KOPT-K1 (cell line): ENCODE data around the gene SLC39A11.
"Not testable (repeated sequence)": the region's sequence is repeated elsewhere in the genome, so short reads cannot be mapped to it uniquely, and the experiment has no call there.

Experiments used
- H3K27ac ChIP-seq: fragments of 200-600 bp; sonication (generic); 2 replicates; pipeline ENCODE4 v1.5.1; 2016; ENCODE audit warnings: antibody characterized with exemption, mild to moderate bottlenecking, low read depth, low read length; ENCODE audit not compliant: poor library complexity, severe bottlenecking
- H3K36me3 ChIP-seq: fragments of 200-600 bp; sonication (generic); 2 replicates; pipeline ENCODE4 v1.5.1; 2017; ENCODE audit warnings: antibody characterized with exemption, mild to moderate bottlenecking, low read length, moderate library complexity; ENCODE audit not compliant: insufficient read depth
- H3K9me3 ChIP-seq: fragments of 200-600 bp; sonication (generic); 2 replicates; pipeline ENCODE4 v1.5.1; 2017; ENCODE audit warnings: antibody characterized with exemption, low read length, mild to moderate bottlenecking; ENCODE audit not compliant: insufficient read depth, poor library complexity, severe bottlenecking

SLC39A11 gene

DNA sequence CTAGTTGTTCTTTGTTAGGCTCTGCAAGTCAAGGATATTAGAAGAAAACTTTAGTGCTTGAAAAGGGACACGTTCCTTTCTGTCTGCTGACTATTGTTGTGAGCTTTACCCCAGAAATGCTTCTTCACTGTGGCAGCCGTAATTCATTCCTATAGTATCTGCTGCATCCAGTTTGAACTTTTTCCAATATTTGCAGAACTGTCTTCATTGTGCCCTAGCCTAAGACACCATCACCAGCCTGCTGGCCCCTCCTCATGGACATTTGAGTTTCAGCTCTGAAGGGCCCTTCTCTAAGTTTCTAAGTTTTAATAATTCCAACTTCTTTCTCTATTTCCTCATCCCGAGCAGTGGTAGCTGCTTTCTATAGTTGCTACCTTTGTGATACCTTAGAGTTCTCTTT, 91.7 kb downstream of the SLC39A11 start:
- peaks cover 7% of the 10 kb centered on the region for H3K9me3 ChIP-seq
- no peak overlapping the region for H3K27ac ChIP-seq
- no peaks in the 10 kb centered on the region for H3K36me3 ChIP-seq

GRCh38 chr17:72999474-72999873, 93.0 kb downstream of the SLC39A11 start:
- H3K36me3 ChIP-seq, result not testable (repeated sequence)

GRCh38 chr17:72998343-72998742, 94.1 kb downstream of the SLC39A11 start:
- Histone ChIP-seq H3K27ac (no peak overlapping the region), H3K36me3 (no peaks in the 10 kb centered on the region), H3K9me3 (peaks cover 15% of the 10 kb centered on the region)

More at GRCh38 chr17:72999474-72999873, 93.0 kb downstream of the SLC39A11 start:
- not testable (repeated sequence) for H3K27ac ChIP-seq
- peaks cover 15% of the 10 kb centered on the region for H3K9me3 ChIP-seq

- Histone ChIP-seq H3K36me3 (no peaks in the 10 kb centered on the region), H3K27ac (no peak overlapping the region), H3K9me3 (peaks cover 15% of the 10 kb centered on the region)
Measured at GRCh38 chr17:72997559-72997958, 94.9 kb downstream of the SLC39A11 start.

- H3K27ac ChIP-seq, result no peak overlapping the region
- no peaks in the 10 kb centered on the region for H3K36me3 ChIP-seq
- H3K9me3 ChIP-seq, result peaks cover 15% of the 10 kb centered on the region
Measured at GRCh38 chr17:72996791-72997190, 95.7 kb downstream of the SLC39A11 start.

DNA sequence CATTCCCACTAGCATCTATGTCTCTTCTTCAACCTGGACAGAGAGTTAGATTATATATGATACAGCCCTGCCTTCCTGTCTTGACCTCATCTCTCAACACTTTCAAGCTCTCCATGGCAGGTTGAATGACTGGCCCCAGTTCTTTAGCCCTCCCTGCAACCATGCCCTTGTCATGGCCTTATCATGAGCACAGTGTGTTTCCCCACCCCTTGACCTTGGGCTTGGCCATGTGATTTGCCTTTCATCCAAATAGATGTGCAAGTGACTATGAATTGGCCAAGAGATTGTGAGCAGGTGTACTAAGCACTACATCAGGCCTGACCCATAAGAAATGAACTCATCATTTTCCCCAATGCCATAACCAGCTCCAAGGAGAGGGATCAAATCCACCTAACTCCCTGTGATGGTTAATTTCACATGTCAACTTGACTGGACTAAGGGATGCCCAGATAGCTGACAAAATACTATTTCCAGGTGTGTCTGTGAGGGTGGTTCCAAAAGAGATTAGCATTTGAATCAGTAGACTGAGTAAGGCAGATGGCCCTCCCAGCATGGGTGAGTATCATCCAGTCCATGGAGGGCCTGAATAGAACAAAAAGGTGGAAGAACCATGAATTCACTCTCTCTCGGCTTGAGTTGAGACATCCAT, 97.4 kb downstream of the SLC39A11 start:
- no peak overlapping the region for H3K27ac ChIP-seq
- H3K9me3 ChIP-seq, result peaks cover 15% of the 10 kb centered on the region
- no peaks in the 10 kb centered on the region for H3K36me3 ChIP-seq

DNA sequence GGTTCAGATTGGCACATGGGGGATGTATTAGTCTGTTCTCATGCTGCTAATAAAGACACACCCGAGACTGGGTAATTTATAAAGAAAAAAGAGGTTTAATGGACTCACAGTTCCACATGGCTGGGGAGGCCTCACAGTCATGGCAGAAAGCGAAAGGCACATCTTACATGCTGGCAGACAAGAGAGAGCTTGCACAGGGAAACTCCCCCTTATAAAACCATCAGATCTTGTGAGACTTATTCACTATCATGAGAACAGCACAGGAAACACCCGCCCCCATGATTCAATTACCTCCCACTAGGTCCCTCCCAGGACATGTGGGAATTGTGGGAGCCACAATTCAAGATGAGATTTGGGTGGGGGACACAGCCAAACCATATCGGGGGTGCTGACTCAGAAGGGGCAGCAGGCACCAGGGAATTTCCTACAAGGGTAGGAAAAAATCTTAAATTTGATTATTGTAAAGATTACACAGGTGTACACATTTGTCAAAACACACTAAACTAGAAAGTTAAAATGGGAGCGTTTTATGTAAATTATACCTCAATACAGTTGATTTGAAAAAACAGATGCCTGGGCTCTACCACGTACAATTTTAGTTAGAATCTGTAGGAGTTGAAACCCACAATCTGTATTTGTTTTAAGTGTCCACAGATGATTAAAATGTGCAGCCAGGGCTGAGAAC, 99.6 kb downstream of the SLC39A11 start:
- Histone ChIP-seq H3K27ac (peak overlapping the region; percentile 17), H3K9me3 (peaks cover 15% of the 10 kb centered on the region)
- H3K36me3 ChIP-seq, result not testable (repeated sequence)

- Histone ChIP-seq H3K27ac (no peak overlapping the region), H3K36me3 (no peaks in the 10 kb centered on the region), H3K9me3 (peaks cover 15% of the 10 kb centered on the region)
Measured at GRCh38 chr17:72991651-72992050, 100.8 kb downstream of the SLC39A11 start.

DNA sequence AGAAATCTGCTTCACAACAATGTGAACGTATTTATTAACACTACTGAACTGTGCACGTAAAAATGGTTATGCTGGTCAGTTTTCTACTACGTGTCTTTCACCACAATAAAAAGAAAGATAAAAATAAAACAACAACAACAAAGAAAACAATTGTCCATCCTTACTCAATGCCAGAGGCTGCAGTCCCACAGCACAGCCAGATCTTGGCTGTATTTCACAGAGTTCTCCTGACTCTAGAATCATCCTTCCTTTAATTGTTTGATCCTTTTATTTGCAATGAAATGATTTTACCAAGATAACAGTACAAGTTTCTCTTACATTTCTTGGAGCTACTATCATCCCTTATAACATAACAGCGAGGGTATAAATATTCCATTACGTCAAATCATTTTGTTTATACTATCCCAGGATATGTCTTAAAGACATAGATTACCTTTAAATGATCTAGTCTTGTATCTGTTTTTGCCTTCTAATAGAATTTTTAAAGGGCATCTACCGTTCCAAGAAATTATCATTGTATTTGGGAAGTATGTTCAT, 103.3 kb downstream of the SLC39A11 start:
- H3K36me3 ChIP-seq, result no peaks in the 10 kb centered on the region
- H3K9me3 ChIP-seq, result no peaks in the 10 kb centered on the region
- H3K27ac ChIP-seq, result no peak overlapping the region

DNA sequence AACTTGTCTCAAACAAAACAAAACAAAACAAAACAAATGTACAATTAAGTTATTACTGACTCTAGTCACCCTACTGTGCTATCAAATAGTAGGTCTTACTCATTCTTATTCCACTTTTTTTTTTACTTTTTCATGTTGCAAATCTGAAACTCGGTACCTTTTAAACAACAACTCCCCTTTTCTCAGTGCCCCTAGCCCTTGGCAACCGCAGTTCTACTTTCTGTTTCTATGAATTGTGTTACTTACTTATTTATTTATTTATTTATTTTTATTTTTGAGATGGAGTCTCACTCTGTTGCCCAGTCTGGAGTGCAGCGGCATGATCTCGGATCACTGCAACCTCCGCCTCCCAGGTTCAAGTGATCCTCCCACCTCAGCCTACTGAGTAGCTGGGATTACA, 104.0 kb downstream of the SLC39A11 start:
- no peak overlapping the region for H3K27ac ChIP-seq
- no peaks in the 10 kb centered on the region for H3K9me3 ChIP-seq
- no peaks in the 10 kb centered on the region for H3K36me3 ChIP-seq

GRCh38 chr17:72987166-72987565, 105.3 kb downstream of the SLC39A11 start:
- H3K36me3 ChIP-seq, result no peaks in the 10 kb centered on the region

GRCh38 chr17:72985882-72986720, 106.4 kb downstream of the SLC39A11 start:
- no peaks in the 10 kb centered on the region for H3K36me3 ChIP-seq
- no peaks in the 10 kb centered on the region for H3K9me3 ChIP-seq
- peak overlapping the region; percentile 7 for H3K27ac ChIP-seq

More at GRCh38 chr17:72987166-72987565, 105.3 kb downstream of the SLC39A11 start:
- no peaks in the 10 kb centered on the region for H3K9me3 ChIP-seq
- H3K27ac ChIP-seq, result no peak overlapping the region

DNA sequence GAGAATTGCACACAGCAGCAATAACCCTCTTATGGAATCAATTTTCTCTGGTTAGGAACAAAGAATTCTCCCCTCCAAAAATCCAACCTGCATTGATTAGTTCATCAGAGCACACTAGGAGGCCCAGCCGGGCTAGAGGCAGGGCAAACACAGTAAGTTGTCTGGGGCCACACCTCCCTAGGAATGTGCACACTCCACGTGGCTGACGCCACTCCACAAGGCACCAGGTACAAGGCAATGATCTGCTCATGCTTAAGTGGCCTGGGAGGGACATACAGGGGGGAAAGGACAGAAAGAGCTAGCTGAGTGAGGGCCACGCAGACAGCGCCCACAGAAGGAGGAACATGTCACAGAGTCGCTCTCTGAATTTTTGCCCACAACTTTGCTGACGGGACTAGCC, 107.6 kb downstream of the SLC39A11 start:
- no peaks in the 10 kb centered on the region for H3K36me3 ChIP-seq
- no peak overlapping the region for H3K27ac ChIP-seq
- H3K9me3 ChIP-seq, result no peaks in the 10 kb centered on the region

DNA sequence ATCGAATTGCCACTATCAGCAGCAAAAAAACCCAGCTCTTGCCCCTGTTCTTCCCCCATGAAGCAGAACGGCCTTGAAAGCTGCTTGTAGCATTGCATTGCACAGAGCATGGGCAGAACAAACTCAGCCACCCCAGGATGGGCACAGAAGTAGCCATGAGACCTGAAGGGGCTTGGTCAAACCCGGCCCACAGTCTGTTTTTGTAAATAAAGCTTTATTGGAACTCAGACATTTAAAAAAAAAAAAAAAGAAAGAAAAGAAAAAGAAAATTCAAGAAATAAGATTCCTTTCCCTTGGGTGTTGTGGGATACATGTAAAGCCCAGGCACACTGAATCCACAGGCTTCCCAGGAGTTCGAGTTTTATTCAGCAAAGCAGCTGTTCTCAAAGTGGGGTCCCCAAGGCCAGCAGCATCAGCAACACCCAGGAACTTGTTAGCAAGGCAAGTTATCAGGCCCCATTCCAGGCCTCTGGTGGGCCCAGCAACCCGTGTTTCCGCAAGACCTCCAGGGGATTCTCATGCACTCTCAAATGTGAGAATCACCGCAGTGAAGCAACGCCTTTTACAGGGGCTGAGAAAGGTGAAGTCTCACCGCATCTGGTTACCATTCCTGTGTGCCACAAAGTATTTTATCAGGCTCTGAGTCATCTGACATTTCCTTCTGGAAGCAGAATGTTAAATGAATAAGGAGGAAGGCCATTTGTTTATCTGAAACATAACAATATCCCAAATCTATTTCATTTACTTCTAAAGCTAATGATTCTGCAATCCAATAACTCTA, 108.2 kb downstream of the SLC39A11 start:
- Histone ChIP-seq H3K27ac (no peak overlapping the region), H3K9me3 (no peaks in the 10 kb centered on the region), H3K36me3 (no peaks in the 10 kb centered on the region)
